ENCODE measurements around the gene ETDB.

- TF ChIP-seq CTCF (IDR thresholded peaks at IDR 0.05): no peak
- no peak for TF ChIP-seq POLR2A (IDR thresholded peaks at IDR 0.05)
- TF ChIP-seq POLR2AphosphoS5 (IDR thresholded peaks at IDR 0.05): no peak
- no peak for TF ChIP-seq EP300 (IDR thresholded peaks at IDR 0.05; ENCODE audit: low read depth)
These were observed 10.8 kb downstream of the ETDB start for GRCh38 chrX:135109554-135109953.

All from transverse colon (tissue), 4 donors.